HCT116 (cell line): ENCODE measurements around the gene TNS3. TPM values are rescaled to one million over a fixed set of nuclear protein-coding genes. Genes with fewer than 3 reads are reported as not detected.

ENCODE experiments used
- ATAC-seq: fragments of 200-7000 bp; cut with Tn5 transposase; 2 replicates; pipeline ENCODE4 v1.9.1; 2020; ENCODE audit warnings: mild to moderate bottlenecking, moderate library complexity
- BruUV-seq: library from RNA; stranded (reverse); fragments of 400-500 nt; replicated peaks from 2 replicates; lab custom pipeline; 2021; lab: Mats Ljungman, UMichigan
- CTCF ChIA-PET: fragments of 300-600 bp; sonication (Branson Sonifier 250); formaldehyde crosslinking; loops from one replicate; lab custom pipeline; 2021; ENCODE audit warnings: antibody characterized with exemption; lab: Charles Lee
- POLR2A ChIA-PET: fragments of 300-600, 350-600 bp; sonication (Branson Sonifier 250); formaldehyde crosslinking; loops from one replicate; lab custom pipeline; 2021; ENCODE audit warnings: antibody characterized with exemption; lab: Charles Lee
- RAD21 ChIA-PET, 2 experiments: fragments of 300-600 bp; sonication (Branson Sonifier 250); formaldehyde crosslinking; loops; one replicate each; lab custom pipeline; 2023; ENCODE audit warnings: low total read pairs in 2 of 2; ENCODE audit not compliant: uncharacterized antibody in 2 of 2, unreplicated experiment in 2 of 2, low non-redundant PET in 1 of 2; lab: Charles Lee
- DNase-seq: peaks from one replicate; pipeline ENCODE4 v3.0.0-alpha.2; 2010; ENCODE audit warnings: low read depth, low spot score
- H2AFZ ChIP-seq: fragments of 200-600 bp; shearing (Covaris generic), sonication (generic); 2 replicates; pipeline ENCODE4 v1.6.1; 2017; ENCODE audit warnings: low read depth, mixed run types, mixed read lengths, antibody characterized with exemption, low read length; ENCODE audit not compliant: poor library complexity, severe bottlenecking
- H3K27ac ChIP-seq: 2 replicates; pipeline ENCODE4 v1.5.1; 2012; ENCODE audit warnings: low read depth, low read length
- H3K27me3 ChIP-seq: fragments of 200-600 bp; sonication (generic); 2 replicates; pipeline ENCODE4 v1.6.1; 2016; ENCODE audit warnings: mixed run types, low read length, mixed read lengths; ENCODE audit not compliant: insufficient read depth
- H3K36me3 ChIP-seq, 2 experiments: fragments of 200-500 bp in 1 of 2; fragments of 200-600 bp in 1 of 2; sonication (Bioruptor generic) in 1 of 2; sonication (generic) in 1 of 2; 2 replicates each; pipeline versions ENCODE4 v1.5.1 to v1.6.1; 2014 to 2016; ENCODE audit warnings: low read length in 2 of 2, inconsistent platforms in 1 of 2, mixed read lengths in 1 of 2, mixed run types in 1 of 2; ENCODE audit not compliant: insufficient read depth in 2 of 2, control insufficient read depth in 1 of 2
- H3K4me1 ChIP-seq, 2 experiments: fragments of 200-600 bp in 1 of 2; sonication (generic) in 1 of 2; 2 replicates each; pipeline versions ENCODE4 v1.5.1 to v1.6.1; 2012 to 2017; ENCODE audit warnings: low read length in 2 of 2, inconsistent platforms in 1 of 2, mild to moderate bottlenecking in 1 of 2, mixed read lengths in 1 of 2, mixed run types in 1 of 2, moderate library complexity in 1 of 2; ENCODE audit not compliant: insufficient read depth in 2 of 2, control insufficient read depth in 1 of 2
- H3K4me2 ChIP-seq: fragments of 200-600 bp; sonication (generic); 2 replicates; pipeline ENCODE4 v1.6.1; 2017; ENCODE audit warnings: mixed run types, low read length, mixed read lengths
- H3K4me3 ChIP-seq, 2 experiments: fragments of 200-600 bp in 1 of 2; sonication (generic) in 1 of 2; replicated peaks in 1 of 2; 2 replicates each; pipeline ENCODE4 v1.5.1; 2011 to 2016; ENCODE audit warnings: low read length in 2 of 2, control low read depth in 1 of 2, low read depth in 1 of 2, mild to moderate bottlenecking in 1 of 2, mixed read lengths in 1 of 2, mixed run types in 1 of 2
- H3K79me2 ChIP-seq: fragments of 200-600 bp; sonication (generic); 2 replicates; pipeline ENCODE4 v1.6.1; 2017; ENCODE audit warnings: mild to moderate bottlenecking, mixed run types, low read length, moderate library complexity, mixed read lengths; ENCODE audit not compliant: insufficient read depth
- H3K9ac ChIP-seq: fragments of 200-600 bp; sonication (generic); 2 replicates; pipeline ENCODE4 v1.6.1; 2016; ENCODE audit warnings: low read length, mixed read lengths
- H3K9me2 ChIP-seq: fragments of 200-600 bp; sonication (generic), shearing (Covaris generic); 2 replicates; pipeline ENCODE4 v1.6.1; 2017; ENCODE audit warnings: mixed run types, mild to moderate bottlenecking, moderate library complexity; ENCODE audit not compliant: insufficient read depth
- H3K9me3 ChIP-seq, 2 experiments: fragments of 200-500 bp in 1 of 2; fragments of 200-600 bp in 1 of 2; sonication (Bioruptor generic) in 1 of 2; sonication (generic) in 1 of 2; 2 replicates each; pipeline ENCODE4 v1.6.1; 2014 to 2017; ENCODE audit warnings: low read length in 2 of 2, mixed read lengths in 2 of 2, inconsistent platforms in 1 of 2, low read depth in 1 of 2, mild to moderate bottlenecking in 1 of 2, mixed run types in 1 of 2, moderate library complexity in 1 of 2; ENCODE audit not compliant: control insufficient read depth in 1 of 2, insufficient read depth in 1 of 2
- H4K20me1 ChIP-seq: fragments of 200-600 bp; sonication (generic), shearing (Covaris generic); 2 replicates; pipeline ENCODE4 v1.6.1; 2017; ENCODE audit warnings: mixed run types, mild to moderate bottlenecking, moderate library complexity; ENCODE audit not compliant: insufficient read depth
- CBX3 ChIP-seq: IDR thresholded peaks from 2 replicates; pipeline ENCODE4 v1.6.1; 2012; ENCODE audit warnings: low read depth
- POLR2AphosphoS5 ChIP-seq: IDR thresholded peaks from 2 replicates; pipeline ENCODE4 v1.6.1; 2011; ENCODE audit warnings: mild to moderate bottlenecking, low read depth, low read length, moderate library complexity
- RAD21 ChIP-seq: IDR thresholded peaks from 2 replicates; pipeline ENCODE4 v1.6.1; 2012; ENCODE audit warnings: low read depth, mild to moderate bottlenecking
- SP1 ChIP-seq: IDR thresholded peaks from 2 replicates; pipeline ENCODE4 v1.6.1; 2012; ENCODE audit warnings: low read depth
- SRF ChIP-seq: IDR thresholded peaks from 2 replicates; pipeline ENCODE4 v1.6.1; 2012; ENCODE audit warnings: low read depth
- TCF7L2 ChIP-seq: IDR thresholded peaks from 2 replicates; pipeline ENCODE4 v1.7.0; 2011; ENCODE audit warnings: borderline replicate concordance, inconsistent platforms; ENCODE audit not compliant: insufficient read depth, insufficient read length; ENCODE audit errors: extremely low read depth
- ZFX ChIP-seq: fragments of 450-650 bp; IDR thresholded peaks from 2 replicates; pipeline ENCODE4 v1.6.1; 2017
- intact Hi-C: fragments of 100-400 bp; cut with micrococcal nuclease; formaldehyde crosslinking; loops from 2 replicates; pipeline ENCODE4 v1.10.0; 2022
- total RNA-seq: library from RNA; stranded (reverse); gene quantifications from one replicate; pipeline ENCODE4 v1.2.1, GENCODE V29; 2021; ENCODE audit not compliant: unreplicated experiment
- TF ChIP-seq, protein P1 (sequence below): IDR thresholded peaks from 2 replicates; pipeline ENCODE4 v1.6.1; 2012; ENCODE audit warnings: low read depth
- TF ChIP-seq, protein P2 (sequence below): IDR thresholded peaks from 2 replicates; pipeline ENCODE4 v1.6.1; 2011; ENCODE audit warnings: mild to moderate bottlenecking, low read length, moderate library complexity; ENCODE audit not compliant: insufficient replicate concordance; ENCODE audit errors: extremely low read depth
- TF ChIP-seq, protein P3 (sequence below), 3 experiments: fragments of 200-600 bp in 1 of 3; sonication (generic) in 1 of 3; IDR thresholded peaks in 2 of 3; conservative IDR thresholded peaks in 1 of 3; 2 replicates each; pipeline ENCODE4 v1.5.1; 2012 to 2017; ENCODE audit warnings: low read depth in 2 of 3, low read length in 2 of 3, antibody characterized with exemption in 1 of 3, borderline replicate concordance in 1 of 3, control low read depth in 1 of 3, mild to moderate bottlenecking in 1 of 3, mixed read lengths in 1 of 3, mixed run types in 1 of 3, moderate library complexity in 1 of 3; ENCODE audit not compliant: insufficient read depth in 1 of 3

TNS3 gene
- total RNA-seq, 1 experiment from 2014 or later = 9.1 TPM

DNA sequence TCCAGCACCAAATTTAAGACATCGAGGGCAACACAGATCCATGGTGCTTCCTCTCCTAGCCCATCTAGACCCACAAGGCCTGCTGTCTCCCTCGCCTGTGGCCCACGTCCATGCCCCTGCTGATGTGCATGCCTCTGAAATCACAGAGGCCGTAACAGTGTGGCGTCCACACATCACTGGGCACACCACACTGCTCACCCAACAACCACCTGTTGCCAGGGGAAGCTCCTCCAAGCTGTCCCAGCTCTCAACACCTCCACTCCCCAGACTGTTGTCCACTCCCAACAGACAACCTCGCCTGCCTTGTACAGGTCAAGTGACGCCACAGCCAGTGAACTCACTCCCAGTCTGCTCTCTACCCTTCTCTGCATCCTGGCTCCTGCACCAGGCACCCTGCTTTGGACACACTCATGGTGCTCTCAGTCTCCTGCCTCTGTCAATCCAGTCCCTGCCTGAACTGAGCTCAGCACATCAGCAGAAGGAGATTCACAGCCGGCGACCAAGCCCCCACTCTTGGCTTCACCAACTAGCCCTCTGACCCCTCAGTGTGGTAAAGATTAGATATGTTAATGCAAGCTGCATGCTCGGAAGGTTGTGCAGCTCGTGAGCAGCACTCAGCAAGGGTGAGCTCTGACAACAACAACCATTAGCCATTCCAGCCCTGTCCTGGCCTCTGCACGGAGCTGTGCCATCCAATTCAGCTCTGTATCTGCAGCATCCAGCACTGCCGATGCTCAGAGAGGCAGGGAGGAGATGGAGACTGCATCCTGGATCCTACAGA lies 197.0 kb downstream of the TNS3 start:
- no peaks in the 10 kb centered on the region for H4K20me1 ChIP-seq
- no peak for TF ChIP-seq POLR2AphosphoS5
- TF ChIP-seq, protein P1, sequence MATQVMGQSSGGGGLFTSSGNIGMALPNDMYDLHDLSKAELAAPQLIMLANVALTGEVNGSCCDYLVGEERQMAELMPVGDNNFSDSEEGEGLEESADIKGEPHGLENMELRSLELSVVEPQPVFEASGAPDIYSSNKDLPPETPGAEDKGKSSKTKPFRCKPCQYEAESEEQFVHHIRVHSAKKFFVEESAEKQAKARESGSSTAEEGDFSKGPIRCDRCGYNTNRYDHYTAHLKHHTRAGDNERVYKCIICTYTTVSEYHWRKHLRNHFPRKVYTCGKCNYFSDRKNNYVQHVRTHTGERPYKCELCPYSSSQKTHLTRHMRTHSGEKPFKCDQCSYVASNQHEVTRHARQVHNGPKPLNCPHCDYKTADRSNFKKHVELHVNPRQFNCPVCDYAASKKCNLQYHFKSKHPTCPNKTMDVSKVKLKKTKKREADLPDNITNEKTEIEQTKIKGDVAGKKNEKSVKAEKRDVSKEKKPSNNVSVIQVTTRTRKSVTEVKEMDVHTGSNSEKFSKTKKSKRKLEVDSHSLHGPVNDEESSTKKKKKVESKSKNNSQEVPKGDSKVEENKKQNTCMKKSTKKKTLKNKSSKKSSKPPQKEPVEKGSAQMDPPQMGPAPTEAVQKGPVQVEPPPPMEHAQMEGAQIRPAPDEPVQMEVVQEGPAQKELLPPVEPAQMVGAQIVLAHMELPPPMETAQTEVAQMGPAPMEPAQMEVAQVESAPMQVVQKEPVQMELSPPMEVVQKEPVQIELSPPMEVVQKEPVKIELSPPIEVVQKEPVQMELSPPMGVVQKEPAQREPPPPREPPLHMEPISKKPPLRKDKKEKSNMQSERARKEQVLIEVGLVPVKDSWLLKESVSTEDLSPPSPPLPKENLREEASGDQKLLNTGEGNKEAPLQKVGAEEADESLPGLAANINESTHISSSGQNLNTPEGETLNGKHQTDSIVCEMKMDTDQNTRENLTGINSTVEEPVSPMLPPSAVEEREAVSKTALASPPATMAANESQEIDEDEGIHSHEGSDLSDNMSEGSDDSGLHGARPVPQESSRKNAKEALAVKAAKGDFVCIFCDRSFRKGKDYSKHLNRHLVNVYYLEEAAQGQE = no peak
- TF ChIP-seq CBX3 = no peak
- TF ChIP-seq, protein P2, sequence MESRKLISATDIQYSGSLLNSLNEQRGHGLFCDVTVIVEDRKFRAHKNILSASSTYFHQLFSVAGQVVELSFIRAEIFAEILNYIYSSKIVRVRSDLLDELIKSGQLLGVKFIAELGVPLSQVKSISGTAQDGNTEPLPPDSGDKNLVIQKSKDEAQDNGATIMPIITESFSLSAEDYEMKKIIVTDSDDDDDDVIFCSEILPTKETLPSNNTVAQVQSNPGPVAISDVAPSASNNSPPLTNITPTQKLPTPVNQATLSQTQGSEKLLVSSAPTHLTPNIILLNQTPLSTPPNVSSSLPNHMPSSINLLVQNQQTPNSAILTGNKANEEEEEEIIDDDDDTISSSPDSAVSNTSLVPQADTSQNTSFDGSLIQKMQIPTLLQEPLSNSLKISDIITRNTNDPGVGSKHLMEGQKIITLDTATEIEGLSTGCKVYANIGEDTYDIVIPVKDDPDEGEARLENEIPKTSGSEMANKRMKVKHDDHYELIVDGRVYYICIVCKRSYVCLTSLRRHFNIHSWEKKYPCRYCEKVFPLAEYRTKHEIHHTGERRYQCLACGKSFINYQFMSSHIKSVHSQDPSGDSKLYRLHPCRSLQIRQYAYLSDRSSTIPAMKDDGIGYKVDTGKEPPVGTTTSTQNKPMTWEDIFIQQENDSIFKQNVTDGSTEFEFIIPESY = no peak
- TF ChIP-seq, protein P3, sequence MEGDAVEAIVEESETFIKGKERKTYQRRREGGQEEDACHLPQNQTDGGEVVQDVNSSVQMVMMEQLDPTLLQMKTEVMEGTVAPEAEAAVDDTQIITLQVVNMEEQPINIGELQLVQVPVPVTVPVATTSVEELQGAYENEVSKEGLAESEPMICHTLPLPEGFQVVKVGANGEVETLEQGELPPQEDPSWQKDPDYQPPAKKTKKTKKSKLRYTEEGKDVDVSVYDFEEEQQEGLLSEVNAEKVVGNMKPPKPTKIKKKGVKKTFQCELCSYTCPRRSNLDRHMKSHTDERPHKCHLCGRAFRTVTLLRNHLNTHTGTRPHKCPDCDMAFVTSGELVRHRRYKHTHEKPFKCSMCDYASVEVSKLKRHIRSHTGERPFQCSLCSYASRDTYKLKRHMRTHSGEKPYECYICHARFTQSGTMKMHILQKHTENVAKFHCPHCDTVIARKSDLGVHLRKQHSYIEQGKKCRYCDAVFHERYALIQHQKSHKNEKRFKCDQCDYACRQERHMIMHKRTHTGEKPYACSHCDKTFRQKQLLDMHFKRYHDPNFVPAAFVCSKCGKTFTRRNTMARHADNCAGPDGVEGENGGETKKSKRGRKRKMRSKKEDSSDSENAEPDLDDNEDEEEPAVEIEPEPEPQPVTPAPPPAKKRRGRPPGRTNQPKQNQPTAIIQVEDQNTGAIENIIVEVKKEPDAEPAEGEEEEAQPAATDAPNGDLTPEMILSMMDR (IDR thresholded peaks at IDR 0.05 in 2 of 3, conservative IDR thresholded peaks at IDR 0.05 in 1 of 3; ENCODE audit: borderline replicate concordance in 1 of 3, insufficient read depth in 1 of 3, low read depth in 2 of 3, low read length in 2 of 3) = no peak
- TF ChIP-seq TCF7L2 = no peak
- TF ChIP-seq SRF = no peak
- TF ChIP-seq ZFX = no peak
- TF ChIP-seq RAD21 = no peak
- TF ChIP-seq SP1 = no peak
- DNase-seq = no peak

More for the DNA sequence above, 197.0 kb downstream of the TNS3 start:
- H3K36me3 ChIP-seq = no peaks in the 10 kb centered on the region
- RAD21 ChIA-PET = no interaction called here
- intact Hi-C loops = no loop called here
- H3K27me3 ChIP-seq = no peaks in the 10 kb centered on the region
- no peak overlapping the region for H3K4me3 ChIP-seq
- no peak for ATAC-seq
- H3K4me1 ChIP-seq = peaks cover 15 to 19% of the 10 kb centered on the region in 2 experiments
- H3K4me2 ChIP-seq = no peak overlapping the region
- no peaks in the 10 kb centered on the region for H3K9me3 ChIP-seq
- no peaks in the 10 kb centered on the region for H3K79me2 ChIP-seq
- CTCF ChIA-PET = no interaction called here
- no TSS peak for BruUV-seq
- no peak overlapping the region for H3K9ac ChIP-seq
- no peak overlapping the region for H3K27ac ChIP-seq
- POLR2A ChIA-PET = no interaction called here
- H2AFZ ChIP-seq = no peak overlapping the region
- no peaks in the 10 kb centered on the region for H3K9me2 ChIP-seq
